ENCODE measurements around the gene PFAS. TPM values are rescaled to one million over a fixed set of nuclear protein-coding genes. Genes with fewer than 3 reads are reported as not detected.

PFAS gene
- polyA plus RNA-seq, 3 donors = 8.2 to 20.7 (median 9.3) TPM

DNA sequence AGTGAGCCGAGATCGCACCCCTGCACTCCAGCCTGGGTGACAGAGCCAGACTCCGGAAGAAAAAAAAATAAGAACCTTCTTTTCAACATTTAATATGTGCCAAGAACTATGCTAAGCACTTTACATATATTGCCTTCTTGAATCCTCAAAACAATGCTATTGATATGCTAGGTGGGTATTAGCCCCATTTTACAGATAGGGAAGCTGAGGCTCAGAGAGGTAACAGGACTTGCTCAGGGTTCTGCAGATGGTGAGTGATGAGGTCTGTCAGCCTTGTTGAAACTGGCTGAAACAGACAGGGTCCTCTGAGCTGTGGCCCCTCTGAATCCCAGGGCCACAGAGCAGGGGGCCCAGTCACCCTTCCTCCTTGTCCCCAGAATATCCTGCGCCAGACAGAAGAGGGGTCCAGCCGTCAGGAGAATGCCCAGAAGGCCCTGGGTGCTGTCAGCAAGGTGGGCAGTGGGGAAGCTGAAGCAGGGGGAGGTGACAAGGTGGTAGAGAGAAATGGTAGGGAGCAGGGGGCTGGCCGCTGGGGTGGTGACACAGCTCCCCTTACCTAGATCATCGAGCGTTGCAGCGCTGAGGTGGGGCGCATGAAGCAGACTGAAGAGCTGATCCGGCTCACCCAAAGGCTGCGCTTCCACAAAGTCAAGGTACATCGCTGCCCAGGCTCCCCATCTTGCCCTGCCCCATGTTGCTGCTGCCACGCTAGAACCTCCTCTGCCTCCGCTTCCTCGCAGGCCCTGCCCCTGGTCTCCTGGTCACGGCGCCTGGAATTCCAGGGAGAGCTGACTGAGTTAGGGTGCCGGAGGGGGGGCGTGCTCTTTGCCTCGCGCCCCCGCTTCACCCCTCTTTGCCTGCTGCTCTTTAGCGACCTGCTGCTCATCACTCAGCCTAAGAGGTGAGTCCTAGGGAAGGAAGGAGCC lies 69.2 kb downstream of the PFAS start:
- WGBS, 3 donors = 76 to 80% (median 78%) methylated on average over 24 of the region's 24 CpGs
- H3K27ac ChIP-seq (ENCODE audit: low read depth, low read length) = no peak overlapping the region

Other genes starting within 250 kb of the PFAS start
- under 1 TPM; 0.04 to 0.15 (median 0.11) TPM for gene GUCY2D, start 246.7 kb upstream of the PFAS start, polyA plus RNA-seq
- gene ALOX15B, start 210.2 kb upstream of the PFAS start, polyA plus RNA-seq = 1 to 10 TPM in 2 of 3 donors, under 1 TPM in 1; 0.71 to 1.2 (median 1.0) TPM
- under 1 TPM in 1 of 3 donors, not detected in 2; 0.79 TPM for gene ALOX12B, start 161.6 kb upstream of the PFAS start, polyA plus RNA-seq
- gene ALOXE3, start 130.8 kb upstream of the PFAS start, polyA plus RNA-seq = under 1 TPM in 2 of 3 donors, not detected in 1; 0.01 to 0.18 TPM
- gene HES7, start 125.2 kb upstream of the PFAS start, polyA plus RNA-seq = under 1 TPM in 2 of 3 donors, not detected in 1; 0.03 to 0.16 TPM
- gene PER1, start 96.9 kb upstream of the PFAS start, polyA plus RNA-seq = 100 to 1,000 TPM in 2 of 3 donors, 10 to 100 TPM in 1; 89.7 to 239 (median 142) TPM
- gene VAMP2, start 86.3 kb upstream of the PFAS start, polyA plus RNA-seq = 10 to 100 TPM; 36.0 to 52.6 (median 49.6) TPM
- gene TMEM107, start 72.9 kb upstream of the PFAS start, polyA plus RNA-seq = 10 to 100 TPM in 1 of 3 donors, 1 to 10 TPM in 2; 4.5 to 12.1 (median 8.6) TPM
- 10 to 100 TPM in 1 of 3 donors, 1 to 10 TPM in 2; 3.3 to 13.9 (median 5.2) TPM for gene BORCS6, start 59.1 kb upstream of the PFAS start, polyA plus RNA-seq
- 1 to 10 TPM in 1 of 3 donors, under 1 TPM in 2; 0.52 to 2.5 (median 0.56) TPM for gene AURKB, start 38.7 kb upstream of the PFAS start, polyA plus RNA-seq
- 10 to 100 TPM; 10.3 to 19.8 (median 12.1) TPM for gene CTC1, start 1.2 kb upstream of the PFAS start, polyA plus RNA-seq
- gene RANGRF, start 39.4 kb downstream of the PFAS start, polyA plus RNA-seq = 10 to 100 TPM; 19.1 to 36.4 (median 32.4) TPM
- 1 to 10 TPM; 2.9 to 5.7 (median 3.9) TPM for gene SLC25A35, start 46.1 kb downstream of the PFAS start, polyA plus RNA-seq
- gene ARHGEF15, start 61.0 kb downstream of the PFAS start, polyA plus RNA-seq = 10 to 100 TPM in 2 of 3 donors, 1 to 10 TPM in 1; 3.2 to 66.0 (median 54.8) TPM
- gene ODF4, start 90.6 kb downstream of the PFAS start, polyA plus RNA-seq = not detected
- 1,000 to 10,000 TPM; 2,554 to 5,822 (median 3,896) TPM for gene RPL26, start 133.9 kb downstream of the PFAS start, polyA plus RNA-seq
- gene RNF222, start 148.5 kb downstream of the PFAS start, polyA plus RNA-seq = under 1 TPM in 1 of 3 donors, not detected in 2; 0.03 TPM
- 10 to 100 TPM; 14.8 to 68.8 (median 54.0) TPM for gene NDEL1, start 186.6 kb downstream of the PFAS start, polyA plus RNA-seq